HG03095 (cell line): Measurements from ENCODE around the gene PPY.
"Not testable (repeated sequence)": the region's sequence is repeated elsewhere in the genome, so short reads cannot be mapped to it uniquely, and the experiment has no call there.

ENCODE experiments used
- ATAC-seq: cut with Tn5 transposase; IDR thresholded peaks from one replicate; pipeline ENCODE4 v1.9.1; 2021; ENCODE audit warnings: moderate library complexity; ENCODE audit not compliant: unreplicated experiment

Gene PPY

GRCh38 chr17:43966276-43966675 is 24.0 kb upstream of the PPY start:
- no peak for ATAC-seq

- no peak for ATAC-seq
These were observed 20.2 kb upstream of the PPY start for GRCh38 chr17:43962479-43962878.

GRCh38 chr17:43961954-43962353 is 19.7 kb upstream of the PPY start:
- ATAC-seq, result no peak

GRCh38 chr17:43961292-43961691 is 19.0 kb upstream of the PPY start:
- not testable (repeated sequence) for ATAC-seq

- no peak for ATAC-seq
These were observed 16.6 kb upstream of the PPY start for GRCh38 chr17:43958748-43959352.

GRCh38 chr17:43956222-43956621 is 13.9 kb upstream of the PPY start:
- no peak for ATAC-seq

GRCh38 chr17:43953746-43954145 is 11.5 kb upstream of the PPY start, which contains the start of gene PYY:
TSS of gene PYY (minus strand) at chr17:43953940. CDS start at chr17:43953483, 457 bp downstream.
- ATAC-seq, result no peak

GRCh38 chr17:43952724-43953666 is 10.7 kb upstream of the PPY start:
- no peak for ATAC-seq

- no peak for ATAC-seq
These were observed 10.1 kb upstream of the PPY start for GRCh38 chr17:43952351-43952723.

GRCh38 chr17:43951750-43952149 is 9.5 kb upstream of the PPY start:
- no peak for ATAC-seq

GRCh38 chr17:43950554-43950953 is 8.3 kb upstream of the PPY start:
- no peak for ATAC-seq

- no peak for ATAC-seq
These were observed 7.5 kb upstream of the PPY start for GRCh38 chr17:43949781-43950180.

- ATAC-seq, result no peak
These were observed 4.5 kb upstream of the PPY start for GRCh38 chr17:43946781-43947180.

GRCh38 chr17:43945074-43945829 is 3.0 kb upstream of the PPY start:
- no peak for ATAC-seq

- no peak for ATAC-seq
These were observed 1.6 kb downstream of the PPY start for GRCh38 chr17:43940630-43941029.

- ATAC-seq, result no peak
These were observed 2.4 kb downstream of the PPY start for GRCh38 chr17:43939886-43940285.

- ATAC-seq, result not testable (repeated sequence)
These were observed 2.8 kb downstream of the PPY start for GRCh38 chr17:43939452-43939851.

GRCh38 chr17:43938838-43939182 is 3.5 kb downstream of the PPY start:
- no peak for ATAC-seq

GRCh38 chr17:43936434-43936833 is 5.8 kb downstream of the PPY start:
- no peak for ATAC-seq

GRCh38 chr17:43935926-43936261 is 6.4 kb downstream of the PPY start:
- ATAC-seq, result no peak

GRCh38 chr17:43935204-43935925 is 6.9 kb downstream of the PPY start:
- ATAC-seq, result no peak
